ENCODE results near the gene LRRC8C.

Gene LRRC8C

DNA sequence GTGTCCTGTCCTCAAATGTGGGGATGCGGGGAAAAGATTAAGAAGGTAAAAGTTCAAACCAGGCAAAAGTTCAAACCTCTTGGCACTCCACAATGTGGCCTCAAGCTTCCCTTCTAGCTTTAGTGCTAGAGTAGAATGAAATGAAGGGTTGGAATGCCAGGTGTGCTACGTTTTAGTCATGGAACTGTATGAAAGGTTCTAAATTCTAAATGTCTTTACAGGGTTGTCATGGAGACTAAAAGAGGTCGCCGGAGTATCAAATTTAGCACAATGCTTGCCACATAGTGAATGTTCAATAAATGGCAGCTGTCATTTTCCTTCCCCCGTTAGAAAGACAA, 130.7 kb downstream of the LRRC8C start:
- DNase-seq (ENCODE audit: low read depth in 2 of 2), result no peak

DNA sequence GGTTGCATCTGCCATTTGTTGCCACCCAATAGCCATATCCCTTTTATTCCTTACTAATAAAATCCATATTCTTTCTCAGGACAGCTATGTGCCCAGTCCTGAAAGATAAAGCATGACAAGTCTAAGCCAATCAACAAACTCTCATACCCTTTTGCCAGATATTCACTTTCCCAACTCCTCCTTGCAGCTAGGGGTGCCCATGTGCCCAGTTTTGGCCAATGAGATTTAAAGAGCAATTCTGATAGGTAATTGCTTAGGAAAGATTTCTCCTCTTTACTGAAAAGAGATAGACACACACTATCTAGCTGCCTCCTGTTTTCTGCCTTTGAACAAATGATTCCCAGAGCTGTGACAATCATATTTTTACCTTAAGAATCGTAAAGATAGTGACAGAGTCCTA, 132.9 kb downstream of the LRRC8C start:
- no peak for DNase-seq (ENCODE audit: low read depth in 2 of 2)

DNA sequence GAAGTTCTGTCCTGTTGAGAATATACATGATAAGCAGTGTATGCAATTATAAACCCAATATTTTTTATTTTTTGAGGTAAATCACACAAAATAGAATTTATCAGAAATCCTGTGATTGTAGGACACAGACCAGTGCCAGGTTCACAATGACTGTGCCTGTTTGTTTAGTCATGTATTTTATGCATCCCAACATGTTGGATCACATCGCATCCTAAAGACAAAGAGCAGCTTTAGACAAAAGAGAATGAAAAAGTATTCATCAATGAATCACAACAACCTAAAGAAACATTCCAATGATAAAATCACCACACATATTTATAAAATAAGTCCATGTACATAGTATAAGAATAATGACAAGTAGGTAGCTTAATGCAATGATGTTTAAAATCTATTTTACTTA, 134.7 kb downstream of the LRRC8C start:
- no peak for DNase-seq (ENCODE audit: low read depth in 2 of 2)

Data from stimulated activated CD8-positive, alpha-beta memory T cell treated with anti-CD3 and anti-CD28 coated beads, Interleukin-2, amount 100 ng/mL, for 48 hours (primary cell).